Measurements from ENCODE around the gene ZBTB16. TPM values are rescaled to one million over a fixed set of nuclear protein-coding genes. Genes with fewer than 3 reads are reported as not detected.

Gene ZBTB16
- total and polyA plus RNA-seq, 2 experiments from 2014 or later: 0.29 to 1.4 TPM

DNA sequence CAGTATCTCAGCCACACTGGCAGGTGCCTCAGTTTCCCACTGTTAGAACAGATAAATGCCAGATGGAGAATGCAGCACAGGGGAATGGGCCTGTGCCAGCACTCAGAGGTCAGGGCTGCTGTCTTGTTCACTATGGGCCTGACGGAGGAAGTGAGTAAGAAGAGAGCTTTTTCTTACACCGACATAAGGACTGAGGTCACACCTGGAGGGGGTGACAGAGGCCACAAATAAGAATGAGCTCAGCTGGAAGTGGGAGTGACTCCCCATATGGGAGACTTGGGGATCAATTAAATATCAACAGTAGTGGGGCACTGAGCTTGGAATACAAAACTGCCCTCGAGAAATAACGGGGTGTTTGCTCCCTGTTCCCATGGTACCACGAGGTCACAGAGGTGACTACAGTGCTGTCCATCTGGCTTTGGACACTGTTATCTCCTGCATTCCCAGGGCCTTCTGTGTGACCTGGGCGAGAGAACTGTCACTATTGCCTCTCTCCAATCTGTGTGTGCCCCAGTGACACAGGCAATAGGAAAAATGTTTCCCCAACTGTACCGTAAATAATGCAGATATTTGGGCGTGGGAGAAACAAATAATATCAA is 142.6 kb downstream of the ZBTB16 start:
- H3K9me2 ChIP-seq (ENCODE audit: insufficient read depth): no peaks in the 10 kb centered on the region
- peaks cover 10% of the 10 kb centered on the region for H3K4me1 Mint-ChIP-seq

More for the DNA sequence above, 142.6 kb downstream of the ZBTB16 start:
- H3K36me3 ChIP-seq (ENCODE audit: insufficient read depth): no peaks in the 10 kb centered on the region
- H3K36me3 Mint-ChIP-seq (ENCODE audit: low read depth): no peaks in the 10 kb centered on the region
- no peaks in the 10 kb centered on the region for H3K9me3 Mint-ChIP-seq
- no peak overlapping the region for H3K27ac Mint-ChIP-seq
- no peaks in the 10 kb centered on the region for H3K79me2 ChIP-seq (replicated peaks; ENCODE audit: insufficient read depth)
- DNase-seq (ENCODE audit: low spot score) (no peak), ATAC-seq (no peak)
- H3K27me3 ChIP-seq (ENCODE audit: insufficient read depth): no peaks in the 10 kb centered on the region
- no peak overlapping the region for H3K4me2 ChIP-seq
- H4K20me1 ChIP-seq (replicated peaks; ENCODE audit: insufficient read depth): no peaks in the 10 kb centered on the region; the same call in 1 of the 2 replicates
- no peak overlapping the region for H3K4me3 Mint-ChIP-seq
- no peaks in the 10 kb centered on the region for H3K4me1 ChIP-seq (ENCODE audit: insufficient read depth)
- H2AFZ ChIP-seq: no peak overlapping the region
- H3K27me3 Mint-ChIP-seq (ENCODE audit: insufficient read depth, low read depth, poor library complexity): peaks cover 2% of the 10 kb centered on the region
- H3F3A ChIP-seq (replicated peaks; ENCODE audit: low read depth): no peaks in the 10 kb centered on the region
- no peak overlapping the region for H3K4me3 ChIP-seq
- TF ChIP-seq POLR2AphosphoS5 (IDR thresholded peaks at IDR 0.05; ENCODE audit: low read depth) (no peak), NANOG (IDR thresholded peaks at IDR 0.05; ENCODE audit: borderline replicate concordance) (no peak), CREB1 (CRISPR knock-in tag; IDR thresholded peaks at IDR 0.05; ENCODE audit: low read depth) (no peak), JUNB (IDR thresholded peaks at IDR 0.05; ENCODE audit: unreplicated experiment) (no peak), EZH2phosphoT487 (IDR thresholded peaks at IDR 0.05; ENCODE audit: unreplicated experiment) (no peak), STAT1 (IDR thresholded peaks at IDR 0.05; ENCODE audit: unreplicated experiment) (no peak), ZNF462 (CRISPR knock-in tag; IDR thresholded peaks at IDR 0.05) (no peak), ZNF331 (CRISPR knock-in tag; IDR thresholded peaks at IDR 0.05; ENCODE audit: low read depth) (no peak)
- TF ChIP-seq, protein P1, sequence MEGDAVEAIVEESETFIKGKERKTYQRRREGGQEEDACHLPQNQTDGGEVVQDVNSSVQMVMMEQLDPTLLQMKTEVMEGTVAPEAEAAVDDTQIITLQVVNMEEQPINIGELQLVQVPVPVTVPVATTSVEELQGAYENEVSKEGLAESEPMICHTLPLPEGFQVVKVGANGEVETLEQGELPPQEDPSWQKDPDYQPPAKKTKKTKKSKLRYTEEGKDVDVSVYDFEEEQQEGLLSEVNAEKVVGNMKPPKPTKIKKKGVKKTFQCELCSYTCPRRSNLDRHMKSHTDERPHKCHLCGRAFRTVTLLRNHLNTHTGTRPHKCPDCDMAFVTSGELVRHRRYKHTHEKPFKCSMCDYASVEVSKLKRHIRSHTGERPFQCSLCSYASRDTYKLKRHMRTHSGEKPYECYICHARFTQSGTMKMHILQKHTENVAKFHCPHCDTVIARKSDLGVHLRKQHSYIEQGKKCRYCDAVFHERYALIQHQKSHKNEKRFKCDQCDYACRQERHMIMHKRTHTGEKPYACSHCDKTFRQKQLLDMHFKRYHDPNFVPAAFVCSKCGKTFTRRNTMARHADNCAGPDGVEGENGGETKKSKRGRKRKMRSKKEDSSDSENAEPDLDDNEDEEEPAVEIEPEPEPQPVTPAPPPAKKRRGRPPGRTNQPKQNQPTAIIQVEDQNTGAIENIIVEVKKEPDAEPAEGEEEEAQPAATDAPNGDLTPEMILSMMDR (conservative IDR thresholded peaks at IDR 0.05; ENCODE audit: low read depth in 2 of 2): no peak
- no peak overlapping the region for H3K27ac ChIP-seq (ENCODE audit: low read depth)

Measured in GM23338 (cell line).